IMR-90 (cell line): ENCODE measurements around the gene MRPL43.

ENCODE experiments used
- BHLHE40 ChIP-seq: fragments of 150-350 bp; IDR thresholded peaks from 2 replicates; pipeline ENCODE4 v1.6.1; 2016; ENCODE audit warnings: mild to moderate bottlenecking, low read depth, low read length
- CEBPB ChIP-seq: IDR thresholded peaks from 2 replicates; pipeline ENCODE4 v1.6.1; 2012; ENCODE audit warnings: low read depth, low read length, improper control_type of control experiment
- CHD1 ChIP-seq: IDR thresholded peaks from 2 replicates; pipeline ENCODE4 v1.6.1; 2012; ENCODE audit warnings: low read depth, low read length, improper control_type of control experiment
- CTCF ChIP-seq: conservative IDR thresholded peaks from 2 replicates; pipeline ENCODE4 v1.5.1; 2012; ENCODE audit warnings: mild to moderate bottlenecking, low read depth, low read length, improper control_type of control experiment
- ELK1 ChIP-seq: fragments of 150-350 bp; IDR thresholded peaks from 2 replicates; pipeline ENCODE4 v1.6.1; 2016; ENCODE audit warnings: low read depth, mild to moderate bottlenecking, low read length, moderate library complexity, borderline replicate concordance
- FOS ChIP-seq: fragments of 150-350 bp; IDR thresholded peaks from 2 replicates; pipeline ENCODE4 v1.6.1; 2016; ENCODE audit warnings: low read depth, low read length
- MAFK ChIP-seq: IDR thresholded peaks from 2 replicates; pipeline ENCODE4 v1.6.1; 2012; ENCODE audit warnings: low read depth, low read length, improper control_type of control experiment
- NFE2L2 ChIP-seq: fragments of 150-350 bp; IDR thresholded peaks from 2 replicates; pipeline ENCODE4 v1.6.1; 2016; ENCODE audit warnings: low read depth, mild to moderate bottlenecking, low read length
- POLR2A ChIP-seq: IDR thresholded peaks from 2 replicates; pipeline ENCODE4 v1.6.1; 2012; ENCODE audit warnings: mild to moderate bottlenecking, low read depth, low read length
- RAD21 ChIP-seq: IDR thresholded peaks from 2 replicates; pipeline ENCODE4 v1.6.1; 2012; ENCODE audit warnings: low read length, improper control_type of control experiment
- RFX5 ChIP-seq: IDR thresholded peaks from 2 replicates; pipeline ENCODE4 v1.8.0; 2012; ENCODE audit warnings: low read depth, mild to moderate bottlenecking, low read length, moderate library complexity
- SMC3 ChIP-seq: fragments of 150-350 bp; IDR thresholded peaks from 2 replicates; pipeline ENCODE4 v1.6.1; 2016; ENCODE audit warnings: low read depth, mild to moderate bottlenecking, antibody characterized with exemption, low read length, moderate library complexity
- USF2 ChIP-seq: fragments of 150-350 bp; IDR thresholded peaks from 2 replicates; pipeline ENCODE4 v1.6.1; 2017; ENCODE audit warnings: mild to moderate bottlenecking, antibody characterized with exemption, low read length, low read depth

DNA sequence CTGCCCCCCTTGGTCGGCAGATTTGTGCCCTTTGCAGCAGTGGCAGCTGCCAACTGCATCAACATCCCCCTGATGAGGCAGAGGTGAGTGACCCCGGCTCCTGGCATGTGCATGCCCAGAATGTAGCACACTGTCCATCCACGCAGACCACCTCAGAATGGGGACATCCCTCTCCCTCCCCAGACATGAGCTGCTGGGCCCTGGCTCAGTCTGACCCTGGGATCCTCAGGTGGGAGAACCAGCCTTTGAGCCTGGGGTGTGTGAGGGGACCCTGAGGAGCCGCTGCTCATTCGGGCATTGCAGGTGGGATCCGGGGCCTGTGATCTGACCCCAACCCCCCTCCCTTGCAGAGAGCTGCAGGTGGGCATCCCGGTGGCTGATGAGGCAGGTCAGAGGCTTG is 49.4 kb upstream of the MRPL43 start:
- TF ChIP-seq POLR2A = no peak
- TF ChIP-seq CEBPB = no peak
- TF ChIP-seq CTCF = no peak
- no peak for TF ChIP-seq RAD21
- TF ChIP-seq NFE2L2 = no peak
- no peak for TF ChIP-seq MAFK
- no peak for TF ChIP-seq USF2
- no peak for TF ChIP-seq SMC3
- TF ChIP-seq BHLHE40 = no peak
- no peak for TF ChIP-seq CHD1
- no peak for TF ChIP-seq RFX5
- no peak for TF ChIP-seq FOS
- TF ChIP-seq ELK1 = no peak
